ENCODE measurements around the gene DNM3. TPM values are rescaled to one million over a fixed set of nuclear protein-coding genes. Genes with fewer than 3 reads are reported as not detected.

DNM3 gene
- total and polyA plus RNA-seq, 10 of the 15 experiments (the other 5 are each of a cell fraction or from before 2014, with no cell fraction given) = 0.03 to 1.5 (median 0.08) TPM; not detected in 3

GRCh38 chr1:172277275-172277674 is 436.0 kb downstream of the DNM3 start (continued):
- no peak for TF ChIP-seq ZBTB4 (CRISPR knock-in tag; IDR thresholded peaks at IDR 0.05)
- TF ChIP-seq CEBPB (IDR thresholded peaks at IDR 0.05; ENCODE audit: borderline replicate concordance in 1 of 2, low read depth in 2 of 2, low read length in 2 of 2) = no peak
- no peak for TF ChIP-seq CBX5 (IDR thresholded peaks at IDR 0.05; ENCODE audit: low read depth)

DNA sequence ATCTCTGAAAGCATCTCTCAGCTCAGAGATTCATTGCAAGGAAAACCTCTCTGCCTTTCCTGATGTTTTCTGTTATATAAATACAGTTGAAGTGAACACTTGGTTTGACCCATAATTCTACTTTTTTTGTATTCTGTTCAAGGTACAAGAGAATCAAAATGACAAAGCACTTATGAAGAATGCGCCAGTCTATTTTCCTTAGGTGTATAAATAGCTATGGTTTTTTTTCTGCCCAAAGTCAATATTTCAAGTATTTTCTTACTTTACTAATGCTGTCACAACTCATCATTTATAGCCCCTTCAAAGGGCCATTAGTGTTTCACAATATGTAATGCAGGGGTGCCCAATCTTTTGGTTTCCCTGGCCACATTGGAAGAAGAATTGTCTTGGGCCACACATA is 436.7 kb downstream of the DNM3 start:
- H2AFZ ChIP-seq (ENCODE audit: control insufficient read depth, low read depth, low read length) = no peak overlapping the region
- POLR2A ChIA-PET = no interaction called here
- H4K20me1 ChIP-seq (ENCODE audit: control insufficient read depth, insufficient read depth) = no peaks in the 10 kb centered on the region
- DNase-seq (ENCODE audit: low read depth, low spot score) (no peak), ATAC-seq (no peak), FAIRE-seq (no peak)
- no peak overlapping the region for H3K4me2 ChIP-seq (ENCODE audit: control insufficient read depth, insufficient read depth)
- H3K4me1 ChIP-seq (ENCODE audit: control insufficient read depth, insufficient read depth, low read length) = peaks cover 11% of the 10 kb centered on the region
- no peak overlapping the region for H3K4me3 ChIP-seq
- WGBS (ENCODE audit: insufficient coverage, insufficient replicate concordance, low lambda C conversion rate, missing lambda C conversion rate) = 83% methylated on average over 1 of the region's 1 CpG
- no peak overlapping the region for H3K27ac ChIP-seq (ENCODE audit: control insufficient read depth, insufficient read depth)
- no peaks in the 10 kb centered on the region for H3K36me3 ChIP-seq (ENCODE audit: control insufficient read depth in 2 of 2, insufficient read depth in 2 of 2, low read length in 1 of 2)
- no TSS peak for BruUV-seq (replicated peaks)
- no peaks in the 10 kb centered on the region for H3K79me2 ChIP-seq (ENCODE audit: control insufficient read depth, insufficient read depth, low read length)
- H3K27me3 ChIP-seq (replicated peaks in 1 of 2; ENCODE audit: control insufficient read depth in 2 of 2, insufficient read depth in 2 of 2, low read length in 1 of 2) = no peaks in the 10 kb centered on the region
- CTCF ChIA-PET = interaction anchor here (0.6 to 1.4 kb wide), 2 partner anchors 25 to 1733 kb away, joined by 3 to 4 read pairs; no protein-coding TSS in a partner anchor
- H3K9ac ChIP-seq (ENCODE audit: control insufficient read depth, insufficient read depth, low read length) = no peak overlapping the region
- H3K9me3 ChIP-seq (replicated peaks; ENCODE audit: control insufficient read depth, insufficient read depth, low read length) = no peaks in the 10 kb centered on the region
- intact Hi-C loops (cut with micrococcal nuclease; ENCODE audit: unreplicated experiment) (loop anchor here (10.0 kb wide), 1 partner anchor 183 kb away; no protein-coding TSS in a partner anchor), in situ Hi-C loops (cut with MboI) (no loop called here)
- RAD21 ChIA-PET (ENCODE audit: unreplicated experiment) = no interaction called here
- SMC1A ChIA-PET (ENCODE audit: uncharacterized antibody, unreplicated experiment) = interaction anchor here (0.9 to 1.0 kb wide), 2 partner anchors 109 to 126 kb away, joined by 3 to 4 read pairs; no protein-coding TSS in a partner anchor
- TF ChIP-seq IRF3 (IDR thresholded peaks at IDR 0.05) = no peak
- no peak for TF ChIP-seq KAT2A (conservative IDR thresholded peaks at IDR 0.05; ENCODE audit: control insufficient read depth, low read depth, low read length)
- no peak for TF ChIP-seq PAX8 (IDR thresholded peaks at IDR 0.05)
- no peak for TF ChIP-seq ZBTB4 (CRISPR knock-in tag; IDR thresholded peaks at IDR 0.05)
- no peak for TF ChIP-seq CBX5 (IDR thresholded peaks at IDR 0.05; ENCODE audit: low read depth)
- no peak for TF ChIP-seq PRDM15 (CRISPR knock-in tag; IDR thresholded peaks at IDR 0.05)

Measured in GM12878 (cell line).